HepG2 (cell line): ENCODE results near the gene NAA25. TPM values are rescaled to one million over a fixed set of nuclear protein-coding genes. Genes with fewer than 3 reads are reported as not detected.
A peak's percentile ranks its signal among the peaks of the same experiment; 100 is the strongest.

ENCODE experiments used
- BRCA1 ChIP-seq: sonication (generic); formaldehyde crosslinking; IDR thresholded peaks from 2 replicates; pipeline ENCODE4 v1.4.0; 2020; ENCODE audit warnings: missing genetic modification reagents
- GATAD2A ChIP-seq: IDR thresholded peaks from 2 replicates; pipeline ENCODE4 v1.6.1; 2016
- HHEX ChIP-seq: IDR thresholded peaks from 2 replicates; pipeline ENCODE4 v1.6.1; 2016; ENCODE audit warnings: control low read depth
- HOMEZ ChIP-seq: IDR thresholded peaks from 2 replicates; pipeline ENCODE4 v1.6.1; 2016; ENCODE audit warnings: low read depth
- KAT7 ChIP-seq: IDR thresholded peaks from 2 replicates; pipeline ENCODE4 v1.6.1; 2018; ENCODE audit warnings: borderline replicate concordance, missing compliant biosample characterization
- MED8 ChIP-seq: sonication (generic); formaldehyde crosslinking; IDR thresholded peaks from 2 replicates; pipeline ENCODE4 v1.8.1; 2023; ENCODE audit warnings: mild to moderate bottlenecking, missing genetic modification reagents; ENCODE audit not compliant: insufficient replicate concordance
- PHF8 ChIP-seq: sonication (generic); formaldehyde crosslinking; IDR thresholded peaks from 2 replicates; pipeline ENCODE4 v1.5.0; 2020; ENCODE audit warnings: missing genetic modification reagents
- SP5 ChIP-seq: IDR thresholded peaks from 2 replicates; pipeline ENCODE4 v1.6.1; 2016; ENCODE audit warnings: low read depth, borderline replicate concordance
- SRSF4 ChIP-seq: fragments of 200-400 bp; formaldehyde crosslinking; IDR thresholded peaks from one replicate; pipeline ENCODE4 v1.6.1; 2018; ENCODE audit warnings: mild to moderate bottlenecking, low read depth, low read length, moderate library complexity; ENCODE audit not compliant: poor library complexity, severe bottlenecking
- ZNF512B ChIP-seq: sonication (generic); formaldehyde crosslinking; IDR thresholded peaks from 2 replicates; pipeline ENCODE4 v1.5.1; 2020; ENCODE audit warnings: missing genetic modification reagents, mild to moderate bottlenecking, borderline replicate concordance
- ZNF574 ChIP-seq: sonication (generic); formaldehyde crosslinking; IDR thresholded peaks from 2 replicates; pipeline ENCODE4 v1.4.0; 2020; ENCODE audit warnings: missing genetic modification reagents
- ZNF770 ChIP-seq: sonication (generic); formaldehyde crosslinking; IDR thresholded peaks from 2 replicates; pipeline ENCODE4 v1.5.0; 2020; ENCODE audit warnings: mild to moderate bottlenecking, missing genetic modification reagents
- polyA plus RNA-seq, 8 experiments: library from polyadenylated mRNA; depleted of rRNA in 3 of 8; stranded (reverse) in 7 of 8; unstranded in 1 of 8; fragments of >200 nt; fragmentation: Illumina TruSeq in 4 of 8; extraction: Trizol in 4 of 8; gene quantifications; 2 replicates each; pipeline versions ENCODE4 v1.2.1 to v1.2.3, GENCODE V29; 2011 to 2016; ENCODE audit warnings: low read depth in 4 of 8, missing spikeins in 1 of 8, mixed read lengths in 1 of 8; ENCODE audit not compliant: insufficient read depth in 1 of 8
- total RNA-seq, 5 experiments: library from RNA; depleted of rRNA; stranded (reverse); fragments of >200 nt; fragmentation: Illumina TruSeq; extraction: Trizol; gene quantifications; 2 replicates each; pipeline ENCODE4 v1.2.3, GENCODE V29; 2016; ENCODE audit warnings: low read depth in 1 of 5

The NAA25 gene
- total and polyA plus RNA-seq, 2 of the 13 experiments (the other 11 are each of a cell fraction or from before 2014, with no cell fraction given): 11.4 to 32.0 TPM

- peak; percentile 48; the same call in 1 of the 2 replicates for TF ChIP-seq ZNF770 (CRISPR knock-in tag)
- TF ChIP-seq GATAD2A: peak; percentile 27; the same call in 1 of the 2 replicates
- 0 out of 2 replicates have a peak, but pooled peaks have one; percentile 67 for TF ChIP-seq KAT7 (CRISPR knock-in tag)
- no peak for TF ChIP-seq HHEX (CRISPR knock-in tag)
- TF ChIP-seq MED8: no peak
- no peak for TF ChIP-seq HOMEZ
- TF ChIP-seq SRSF4: no peak
- TF ChIP-seq ZNF574 (CRISPR knock-in tag): peak; percentile 35; the same call in 1 of the 2 replicates
- TF ChIP-seq PHF8 (CRISPR knock-in tag): peak; percentile 68
- TF ChIP-seq BRCA1 (CRISPR knock-in tag): 0 out of 2 replicates have a peak, but pooled peaks have one; percentile 20
- TF ChIP-seq SP5 (CRISPR knock-in tag): no peak
- TF ChIP-seq ZNF512B (CRISPR knock-in tag): no peak
- TF ChIP-seq, all 625 proteins: peak for 105
Observed at GRCh38 chr12:112116232-112117060, 7.9 kb upstream of the NAA25 start (continued).
